Ishikawa (cell line): ENCODE measurements around the gene GPR101.

Experiments
- CEBPB ChIP-seq: IDR thresholded peaks from 2 replicates; pipeline ENCODE4 v1.6.1; 2012
- CREB1 ChIP-seq: IDR thresholded peaks from 2 replicates; pipeline ENCODE4 v1.6.1; 2012; ENCODE audit warnings: low read depth
- EP300 ChIP-seq: IDR thresholded peaks from 2 replicates; pipeline ENCODE4 v1.6.1; 2012; ENCODE audit warnings: borderline replicate concordance
- FOXM1 ChIP-seq: IDR thresholded peaks from 2 replicates; pipeline ENCODE4 v1.6.1; 2012; ENCODE audit warnings: low read depth, borderline replicate concordance
- YY1 ChIP-seq: IDR thresholded peaks from 2 replicates; pipeline ENCODE4 v1.6.1; 2012; ENCODE audit warnings: low read depth
- TF ChIP-seq, protein P1 (sequence below): IDR thresholded peaks from 2 replicates; pipeline ENCODE4 v1.6.1; 2012
- TF ChIP-seq, protein P2 (sequence below): IDR thresholded peaks from 2 replicates; pipeline ENCODE4 v1.6.1; 2012; ENCODE audit warnings: low read depth, mild to moderate bottlenecking

DNA sequence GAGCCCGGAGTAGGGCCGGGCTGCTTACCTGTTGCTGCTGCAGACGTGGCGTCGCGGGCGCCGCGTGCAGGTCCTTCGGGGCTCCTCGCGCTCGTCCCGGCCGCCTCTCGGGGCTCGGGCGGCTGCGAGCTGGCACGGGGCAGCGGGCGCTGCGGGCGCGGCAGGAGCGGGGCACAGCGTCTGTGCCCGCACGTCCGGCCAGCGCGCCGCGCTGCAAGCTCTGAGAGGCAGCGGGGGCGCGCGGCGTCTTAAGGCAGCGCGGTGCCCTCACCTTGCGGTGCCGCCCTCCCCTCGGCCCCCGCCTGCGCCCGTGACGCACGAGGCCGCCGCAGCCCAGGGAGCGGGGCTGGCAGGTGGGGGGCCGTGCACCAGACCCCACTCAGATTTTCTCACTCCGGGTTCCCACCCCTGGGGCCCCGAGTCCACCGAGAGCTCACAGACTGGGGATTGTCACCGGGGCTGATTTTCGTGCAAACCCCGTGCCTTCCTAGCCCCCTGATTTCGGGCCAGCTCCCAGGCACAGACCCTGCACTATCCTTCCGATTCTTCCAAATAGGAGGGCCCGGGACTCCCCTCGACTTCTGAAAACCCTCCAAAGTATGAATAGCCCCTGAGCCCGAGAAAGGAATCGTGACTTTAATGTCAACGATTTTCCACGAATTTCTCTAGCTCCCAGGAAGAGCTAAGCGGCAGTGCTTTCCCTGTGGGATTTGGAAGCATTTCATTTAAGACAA is at the start of gene GPR101:
- TF ChIP-seq FOXM1 (no peak), YY1 (no peak), EP300 (no peak), CREB1 (no peak), CEBPB (no peak)
- TF ChIP-seq, protein P1, sequence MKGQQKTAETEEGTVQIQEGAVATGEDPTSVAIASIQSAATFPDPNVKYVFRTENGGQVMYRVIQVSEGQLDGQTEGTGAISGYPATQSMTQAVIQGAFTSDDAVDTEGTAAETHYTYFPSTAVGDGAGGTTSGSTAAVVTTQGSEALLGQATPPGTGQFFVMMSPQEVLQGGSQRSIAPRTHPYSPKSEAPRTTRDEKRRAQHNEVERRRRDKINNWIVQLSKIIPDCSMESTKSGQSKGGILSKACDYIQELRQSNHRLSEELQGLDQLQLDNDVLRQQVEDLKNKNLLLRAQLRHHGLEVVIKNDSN = no peak
- TF ChIP-seq, protein P2, sequence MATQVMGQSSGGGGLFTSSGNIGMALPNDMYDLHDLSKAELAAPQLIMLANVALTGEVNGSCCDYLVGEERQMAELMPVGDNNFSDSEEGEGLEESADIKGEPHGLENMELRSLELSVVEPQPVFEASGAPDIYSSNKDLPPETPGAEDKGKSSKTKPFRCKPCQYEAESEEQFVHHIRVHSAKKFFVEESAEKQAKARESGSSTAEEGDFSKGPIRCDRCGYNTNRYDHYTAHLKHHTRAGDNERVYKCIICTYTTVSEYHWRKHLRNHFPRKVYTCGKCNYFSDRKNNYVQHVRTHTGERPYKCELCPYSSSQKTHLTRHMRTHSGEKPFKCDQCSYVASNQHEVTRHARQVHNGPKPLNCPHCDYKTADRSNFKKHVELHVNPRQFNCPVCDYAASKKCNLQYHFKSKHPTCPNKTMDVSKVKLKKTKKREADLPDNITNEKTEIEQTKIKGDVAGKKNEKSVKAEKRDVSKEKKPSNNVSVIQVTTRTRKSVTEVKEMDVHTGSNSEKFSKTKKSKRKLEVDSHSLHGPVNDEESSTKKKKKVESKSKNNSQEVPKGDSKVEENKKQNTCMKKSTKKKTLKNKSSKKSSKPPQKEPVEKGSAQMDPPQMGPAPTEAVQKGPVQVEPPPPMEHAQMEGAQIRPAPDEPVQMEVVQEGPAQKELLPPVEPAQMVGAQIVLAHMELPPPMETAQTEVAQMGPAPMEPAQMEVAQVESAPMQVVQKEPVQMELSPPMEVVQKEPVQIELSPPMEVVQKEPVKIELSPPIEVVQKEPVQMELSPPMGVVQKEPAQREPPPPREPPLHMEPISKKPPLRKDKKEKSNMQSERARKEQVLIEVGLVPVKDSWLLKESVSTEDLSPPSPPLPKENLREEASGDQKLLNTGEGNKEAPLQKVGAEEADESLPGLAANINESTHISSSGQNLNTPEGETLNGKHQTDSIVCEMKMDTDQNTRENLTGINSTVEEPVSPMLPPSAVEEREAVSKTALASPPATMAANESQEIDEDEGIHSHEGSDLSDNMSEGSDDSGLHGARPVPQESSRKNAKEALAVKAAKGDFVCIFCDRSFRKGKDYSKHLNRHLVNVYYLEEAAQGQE = no peak
